VCaP (cell line): ENCODE measurements around the gene DNAH8.

Experiments
- H3K27ac ChIP-seq: fragments of 450-650 bp; 2 replicates; pipeline ENCODE4 v1.5.1; 2017
- TF ChIP-seq, protein P1 (sequence below): fragments of 450-650 bp; conservative IDR thresholded peaks from 2 replicates; pipeline ENCODE4 v1.5.1; 2017; ENCODE audit warnings: mild to moderate bottlenecking, moderate library complexity

The DNAH8 gene

DNA sequence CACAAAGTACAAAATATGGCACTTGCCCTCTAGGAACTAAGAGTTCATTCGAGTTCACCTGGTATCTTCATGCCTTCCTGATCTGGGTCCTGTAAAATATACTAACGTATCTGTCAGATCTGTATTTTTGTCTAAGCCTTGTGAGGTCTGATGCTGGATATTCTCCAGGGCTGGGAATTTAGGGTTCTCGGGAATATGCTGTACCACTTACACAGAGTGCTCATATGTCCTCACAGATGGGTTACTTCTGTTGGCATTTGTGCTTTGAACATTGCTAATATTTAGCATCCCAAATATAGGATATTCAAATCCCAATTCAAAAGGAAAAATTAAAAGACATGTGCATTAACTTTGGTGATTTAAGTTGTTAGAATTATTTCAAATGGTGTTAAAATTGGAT lies 122.0 kb downstream of the DNAH8 start:
- H3K27ac ChIP-seq: no peak overlapping the region
- TF ChIP-seq, protein P1, sequence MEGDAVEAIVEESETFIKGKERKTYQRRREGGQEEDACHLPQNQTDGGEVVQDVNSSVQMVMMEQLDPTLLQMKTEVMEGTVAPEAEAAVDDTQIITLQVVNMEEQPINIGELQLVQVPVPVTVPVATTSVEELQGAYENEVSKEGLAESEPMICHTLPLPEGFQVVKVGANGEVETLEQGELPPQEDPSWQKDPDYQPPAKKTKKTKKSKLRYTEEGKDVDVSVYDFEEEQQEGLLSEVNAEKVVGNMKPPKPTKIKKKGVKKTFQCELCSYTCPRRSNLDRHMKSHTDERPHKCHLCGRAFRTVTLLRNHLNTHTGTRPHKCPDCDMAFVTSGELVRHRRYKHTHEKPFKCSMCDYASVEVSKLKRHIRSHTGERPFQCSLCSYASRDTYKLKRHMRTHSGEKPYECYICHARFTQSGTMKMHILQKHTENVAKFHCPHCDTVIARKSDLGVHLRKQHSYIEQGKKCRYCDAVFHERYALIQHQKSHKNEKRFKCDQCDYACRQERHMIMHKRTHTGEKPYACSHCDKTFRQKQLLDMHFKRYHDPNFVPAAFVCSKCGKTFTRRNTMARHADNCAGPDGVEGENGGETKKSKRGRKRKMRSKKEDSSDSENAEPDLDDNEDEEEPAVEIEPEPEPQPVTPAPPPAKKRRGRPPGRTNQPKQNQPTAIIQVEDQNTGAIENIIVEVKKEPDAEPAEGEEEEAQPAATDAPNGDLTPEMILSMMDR: no peak

DNA sequence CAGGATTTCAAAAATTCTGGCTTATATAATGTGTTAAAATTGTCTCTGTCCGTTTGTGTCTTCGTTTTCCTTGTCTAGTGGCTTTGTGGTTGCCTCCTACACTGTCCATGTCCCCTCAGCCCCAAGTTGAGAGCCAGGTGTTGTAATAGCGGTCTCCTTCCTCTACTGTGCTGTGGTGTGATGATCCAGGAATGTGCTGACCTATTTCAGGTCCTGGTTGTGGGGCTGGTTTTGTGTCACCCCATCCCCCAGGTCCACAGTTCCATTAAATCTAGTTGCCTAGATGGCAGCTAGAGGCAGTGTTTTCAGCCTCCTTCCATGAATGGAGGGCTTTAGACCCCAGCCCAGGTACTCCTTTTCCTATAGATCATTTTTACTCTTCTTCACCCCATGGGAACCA lies 128.7 kb downstream of the DNAH8 start:
- TF ChIP-seq, protein P1: no peak
- no peak overlapping the region for H3K27ac ChIP-seq

DNA sequence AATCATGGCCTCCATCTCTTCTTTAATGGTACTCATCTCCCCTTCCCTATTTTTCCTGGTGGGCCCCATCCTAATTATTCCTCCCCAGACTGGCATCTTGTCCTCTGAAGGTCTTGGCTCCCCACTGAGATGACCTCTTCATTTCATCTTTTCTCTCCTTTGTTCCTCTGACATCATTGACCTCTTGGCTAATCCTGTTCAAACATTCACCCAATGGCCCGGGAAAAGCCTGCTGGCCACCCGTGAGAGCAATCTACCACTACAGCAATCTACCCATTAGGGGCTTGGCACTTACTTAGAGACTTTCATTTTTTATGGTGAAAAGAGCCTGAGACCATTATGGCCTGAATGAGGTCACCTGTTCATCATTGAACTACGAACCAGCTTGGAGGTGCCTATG lies 130.8 kb downstream of the DNAH8 start:
- TF ChIP-seq, protein P1: no peak
- no peak overlapping the region for H3K27ac ChIP-seq

DNA sequence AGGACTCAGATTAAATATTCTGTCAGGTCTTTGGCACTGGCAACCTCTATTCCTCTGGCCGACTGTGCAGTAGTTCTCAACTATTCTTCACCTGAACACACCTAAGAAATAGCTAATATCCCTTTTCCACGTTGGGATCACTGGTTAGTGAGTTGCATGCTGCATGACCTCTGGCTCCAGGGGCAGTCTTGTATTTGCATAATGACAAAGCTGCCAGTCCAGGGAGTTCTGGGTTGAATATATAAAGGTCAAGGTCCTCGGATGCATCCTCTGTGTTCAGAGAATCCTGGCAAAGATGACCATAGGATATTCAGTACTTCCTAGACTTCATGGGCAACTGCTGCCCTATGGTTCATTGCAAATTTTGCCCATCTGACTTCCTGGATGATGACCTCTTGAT lies 131.2 kb downstream of the DNAH8 start:
- TF ChIP-seq, protein P1: no peak

DNA sequence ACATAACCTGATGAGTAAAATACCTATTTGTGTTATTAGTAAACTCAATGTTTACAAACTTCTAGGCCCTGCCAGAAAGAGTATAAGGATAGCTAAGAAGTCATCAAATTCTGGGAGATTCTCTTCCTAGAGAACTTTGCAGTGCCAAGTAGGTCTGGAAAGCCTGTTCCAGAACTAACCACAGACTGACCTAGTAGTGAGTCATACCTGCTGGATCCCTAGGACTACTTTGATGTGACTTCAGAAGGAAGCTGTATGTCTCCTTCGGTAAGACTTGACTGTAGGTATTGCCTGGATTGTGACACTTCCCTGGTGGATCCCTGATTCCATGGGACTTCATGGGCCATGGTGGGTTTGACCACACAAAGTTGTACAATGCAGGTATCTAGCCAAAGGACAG lies 131.7 kb downstream of the DNAH8 start:
- TF ChIP-seq, protein P1: no peak
- no peak overlapping the region for H3K27ac ChIP-seq

More for the DNA sequence above, 131.2 kb downstream of the DNAH8 start:
- no peak overlapping the region for H3K27ac ChIP-seq

DNA sequence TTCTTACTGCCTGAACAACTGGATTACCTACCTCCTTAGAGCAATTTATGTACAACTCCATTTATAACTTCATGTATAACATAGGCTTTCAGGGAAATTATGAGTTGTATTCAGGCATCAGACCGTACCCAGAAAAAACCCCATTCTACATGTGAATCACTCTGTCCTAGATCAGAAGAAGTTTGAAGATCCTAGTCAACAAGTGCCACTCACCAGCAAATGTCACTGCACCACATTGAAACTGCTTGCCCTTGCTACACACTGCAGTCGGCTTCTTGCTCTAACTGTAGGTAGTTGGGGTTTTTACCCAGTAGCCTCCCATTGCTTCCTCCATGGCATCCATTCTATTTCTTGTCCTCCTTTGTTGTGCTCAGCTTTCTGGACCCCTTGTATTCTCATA lies 132.4 kb downstream of the DNAH8 start:
- no peak overlapping the region for H3K27ac ChIP-seq
- TF ChIP-seq, protein P1: no peak

DNA sequence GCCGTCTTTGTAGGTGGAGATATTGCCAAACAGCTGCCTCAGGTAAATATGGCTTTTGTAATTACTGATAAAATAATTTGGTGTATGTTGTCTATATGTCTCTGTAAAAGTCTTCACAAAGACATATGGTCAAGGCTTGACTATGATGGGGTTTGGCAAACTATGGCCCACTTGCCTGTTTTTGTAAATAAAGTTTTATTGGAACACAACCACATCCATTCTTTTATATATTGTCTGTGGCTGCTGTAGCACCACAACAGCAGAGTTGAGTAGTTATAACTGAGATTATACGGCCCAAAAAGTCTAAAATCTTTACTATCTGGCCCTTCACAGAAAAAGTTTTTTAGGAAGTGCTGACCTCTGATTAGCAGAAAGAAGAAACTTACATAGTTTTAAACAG lies 133.6 kb downstream of the DNAH8 start:
- H3K27ac ChIP-seq: no peak overlapping the region
- TF ChIP-seq, protein P1: no peak

DNA sequence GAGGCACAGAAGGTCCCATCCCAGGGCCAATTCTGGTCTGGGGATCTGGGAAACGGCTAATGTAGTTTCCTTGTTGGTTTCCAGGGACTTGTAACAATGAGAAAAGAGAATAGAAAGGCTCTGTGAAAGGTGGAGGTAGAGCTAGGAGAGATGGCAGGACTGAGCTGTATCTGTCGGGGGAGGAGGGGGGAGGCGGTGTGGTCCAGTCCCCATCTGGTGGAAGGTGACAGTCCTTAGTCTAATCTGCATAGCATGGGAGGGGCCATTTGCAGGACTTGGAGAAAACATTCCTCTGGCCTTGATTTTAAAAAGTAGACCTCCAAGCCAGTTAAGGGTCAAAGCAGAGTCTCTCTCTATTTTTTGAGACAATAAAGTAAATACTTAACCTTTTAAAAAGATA lies 137.1 kb downstream of the DNAH8 start:
- no peak overlapping the region for H3K27ac ChIP-seq
- TF ChIP-seq, protein P1: no peak
